NCI-H1417 (cell line): Measurements from ENCODE around the gene ATP10B.
"Not testable (repeated sequence)": the region's sequence is repeated elsewhere in the genome, so short reads cannot be mapped to it uniquely, and the experiment has no call there.

Experiments used
- DNase-seq, 3 experiments: peaks; one replicate each; lab custom pipeline; 2025; lab: John Stamatoyannopoulos, UW

The ATP10B gene

GRCh38 chr5:160750938-160751657 lies 100.9 kb downstream of the ATP10B start:
- peak in 2 of 3 experiments; percentile 14 to 55 for DNase-seq

- no peak for DNase-seq
These were observed 102.3 kb downstream of the ATP10B start for GRCh38 chr5:160749682-160750081.

GRCh38 chr5:160749026-160749425 lies 103.0 kb downstream of the ATP10B start:
- DNase-seq: no peak

- no peak for DNase-seq
These were observed 104.0 kb downstream of the ATP10B start for GRCh38 chr5:160747987-160748386.

- no peak for DNase-seq
These were observed 104.5 kb downstream of the ATP10B start for GRCh38 chr5:160747559-160747958.

- DNase-seq: peak in 2 of 3 experiments; percentile 8 to 13
These were observed 107.5 kb downstream of the ATP10B start for GRCh38 chr5:160744268-160745101.

- DNase-seq: no peak
These were observed 109.0 kb downstream of the ATP10B start for GRCh38 chr5:160743027-160743426.

- DNase-seq: peak in 2 of 3 experiments; percentile 2 to 64
These were observed 109.6 kb downstream of the ATP10B start for GRCh38 chr5:160742446-160742845.

GRCh38 chr5:160727296-160727997 lies 124.6 kb downstream of the ATP10B start:
- DNase-seq: no peak

- DNase-seq: no peak
These were observed 125.3 kb downstream of the ATP10B start for GRCh38 chr5:160726721-160727120.

GRCh38 chr5:160720822-160721221 lies 131.2 kb downstream of the ATP10B start:
- DNase-seq: no peak

GRCh38 chr5:160715508-160715907 lies 136.5 kb downstream of the ATP10B start:
- DNase-seq: not testable (repeated sequence)

GRCh38 chr5:160703547-160704189 lies 148.3 kb downstream of the ATP10B start:
- no peak for DNase-seq

GRCh38 chr5:160702934-160703333 lies 149.1 kb downstream of the ATP10B start:
- DNase-seq: no peak

- DNase-seq: no peak
These were observed 149.7 kb downstream of the ATP10B start for GRCh38 chr5:160702311-160702803.

- DNase-seq: no peak
These were observed 150.6 kb downstream of the ATP10B start for GRCh38 chr5:160701403-160701802.

- DNase-seq: no peak
These were observed 152.7 kb downstream of the ATP10B start for GRCh38 chr5:160699301-160699700.

- DNase-seq: no peak
These were observed 154.7 kb downstream of the ATP10B start for GRCh38 chr5:160697281-160697680.

GRCh38 chr5:160694896-160695295 lies 157.1 kb downstream of the ATP10B start:
- no peak for DNase-seq

GRCh38 chr5:160693831-160694465 lies 158.1 kb downstream of the ATP10B start:
- DNase-seq: no peak

GRCh38 chr5:160692271-160692670 lies 159.7 kb downstream of the ATP10B start:
- no peak for DNase-seq
